ENCODE results near the gene SLC5A2. TPM values are rescaled to one million over a fixed set of nuclear protein-coding genes. Genes with fewer than 3 reads are reported as not detected.

SLC5A2 gene
- total and polyA plus RNA-seq, 2 of the 13 experiments (the other 11 are each of a cell fraction or from before 2014, with no cell fraction given) = 0.24 to 0.97 TPM

DNA sequence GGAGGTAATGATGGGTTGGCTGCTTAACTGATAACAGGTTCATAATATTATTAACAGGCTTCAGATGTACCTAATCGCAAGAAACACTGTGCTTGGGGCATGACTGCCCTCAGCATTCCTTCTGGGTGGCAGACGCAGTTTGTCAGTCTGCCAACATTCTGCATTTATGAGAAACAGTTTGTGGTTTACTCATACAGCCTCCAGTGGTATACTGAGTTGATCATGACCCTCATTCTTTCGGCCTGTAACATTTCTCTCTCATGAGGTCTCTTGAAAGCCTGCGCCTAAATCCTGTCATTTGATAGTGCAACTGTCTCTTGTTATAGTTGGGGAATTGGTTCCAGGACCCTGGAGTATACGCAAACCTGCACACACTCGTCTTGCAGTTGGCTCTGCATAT is 30.2 kb downstream of the SLC5A2 start:
- TF ChIP-seq, protein P1, sequence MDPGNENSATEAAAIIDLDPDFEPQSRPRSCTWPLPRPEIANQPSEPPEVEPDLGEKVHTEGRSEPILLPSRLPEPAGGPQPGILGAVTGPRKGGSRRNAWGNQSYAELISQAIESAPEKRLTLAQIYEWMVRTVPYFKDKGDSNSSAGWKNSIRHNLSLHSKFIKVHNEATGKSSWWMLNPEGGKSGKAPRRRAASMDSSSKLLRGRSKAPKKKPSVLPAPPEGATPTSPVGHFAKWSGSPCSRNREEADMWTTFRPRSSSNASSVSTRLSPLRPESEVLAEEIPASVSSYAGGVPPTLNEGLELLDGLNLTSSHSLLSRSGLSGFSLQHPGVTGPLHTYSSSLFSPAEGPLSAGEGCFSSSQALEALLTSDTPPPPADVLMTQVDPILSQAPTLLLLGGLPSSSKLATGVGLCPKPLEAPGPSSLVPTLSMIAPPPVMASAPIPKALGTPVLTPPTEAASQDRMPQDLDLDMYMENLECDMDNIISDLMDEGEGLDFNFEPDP (CRISPR knock-in tag; conservative IDR thresholded peaks at IDR 0.05) = no peak
- TF ChIP-seq REXO4 (CRISPR knock-in tag; IDR thresholded peaks at IDR 0.05; ENCODE audit: borderline replicate concordance) (no peak), HNRNPLL (IDR thresholded peaks at IDR 0.05; ENCODE audit: low read depth, low read length, poor library complexity, severe bottlenecking) (no peak), SMAD3 (CRISPR knock-in tag; IDR thresholded peaks at IDR 0.05) (no peak), SPEN (CRISPR knock-in tag; IDR thresholded peaks at IDR 0.05; ENCODE audit: low read depth) (no peak), ZNF431 (CRISPR knock-in tag; IDR thresholded peaks at IDR 0.05; ENCODE audit: borderline replicate concordance, low read depth) (no peak), RFXANK (CRISPR knock-in tag; IDR thresholded peaks at IDR 0.05) (no peak), GATAD2A (CRISPR knock-in tag; IDR thresholded peaks at IDR 0.05) (no peak)
- TF ChIP-seq, protein P2, sequence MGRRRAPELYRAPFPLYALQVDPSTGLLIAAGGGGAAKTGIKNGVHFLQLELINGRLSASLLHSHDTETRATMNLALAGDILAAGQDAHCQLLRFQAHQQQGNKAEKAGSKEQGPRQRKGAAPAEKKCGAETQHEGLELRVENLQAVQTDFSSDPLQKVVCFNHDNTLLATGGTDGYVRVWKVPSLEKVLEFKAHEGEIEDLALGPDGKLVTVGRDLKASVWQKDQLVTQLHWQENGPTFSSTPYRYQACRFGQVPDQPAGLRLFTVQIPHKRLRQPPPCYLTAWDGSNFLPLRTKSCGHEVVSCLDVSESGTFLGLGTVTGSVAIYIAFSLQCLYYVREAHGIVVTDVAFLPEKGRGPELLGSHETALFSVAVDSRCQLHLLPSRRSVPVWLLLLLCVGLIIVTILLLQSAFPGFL (CRISPR knock-in tag; IDR thresholded peaks at IDR 0.05) = no peak
- DNase-seq (ENCODE audit: low spot score) (no peak), FAIRE-seq (no peak), ATAC-seq (no peak)
- no TSS peak for BruUV-seq (replicated peaks)
- WGBS (ENCODE audit: low lambda C conversion rate) = 34% methylated on average over 5 of the region's 6 CpGs
- in situ Hi-C loops (cut with HindIII; ENCODE audit: extremely low pct_ligation_motif_present, low pct_unique_long_range_greater_than_20kb) (no loop called here), intact Hi-C loops (cut with micrococcal nuclease; ENCODE audit: unreplicated experiment) (no loop called here)
- no peak overlapping the region for H3K4me3 ChIP-seq (replicated peaks in 1 of 3; ENCODE audit: insufficient read depth in 1 of 3, low read depth in 2 of 3, low read length in 3 of 3)
- no peak overlapping the region for H3K4me2 ChIP-seq (ENCODE audit: low read depth, low read length)
- H2AFZ ChIP-seq (ENCODE audit: low read length) = no peak overlapping the region
- no peaks in the 10 kb centered on the region for H4K20me1 ChIP-seq (ENCODE audit: insufficient read depth, low read length)
- no peak overlapping the region for H3K9ac ChIP-seq (ENCODE audit: insufficient read depth, low read depth, low read length)
- peaks cover 0 to 6% of the 10 kb centered on the region in 2 experiments; a peak in 2 of 5 replicates for H3K27me3 ChIP-seq (ENCODE audit: control insufficient read depth in 1 of 2, insufficient read depth in 2 of 2, low read length in 2 of 2)
- no peaks in the 10 kb centered on the region for H3K9me3 ChIP-seq (ENCODE audit: low read length)
- H3K4me1 ChIP-seq (ENCODE audit: insufficient read depth, low read length) = peaks cover 46% of the 10 kb centered on the region
- no peaks in the 10 kb centered on the region for H3K36me3 ChIP-seq (replicated peaks in 1 of 2; ENCODE audit: control insufficient read depth in 1 of 2, insufficient read depth in 2 of 2, low read length in 2 of 2)
- H3K27ac ChIP-seq (ENCODE audit: extremely low read length, insufficient read depth, low read length) = no peak overlapping the region
- no peaks in the 10 kb centered on the region for H3K79me2 ChIP-seq (ENCODE audit: insufficient read depth, low read length)
- CTCF ChIA-PET (ENCODE audit: low intra/inter-chr PET ratio, low total read pairs) = no interaction called here
- POLR2A ChIA-PET = interaction anchor here (1.3 kb wide), 1 partner anchor 378 kb away, joined by 3 read pairs; the partner anchor contains the start of gene PRSS8
